Measurements from ENCODE around the gene DYNLL1.

- TF ChIP-seq CTCF (IDR thresholded peaks at IDR 0.05 in 2 of 3, conservative IDR thresholded peaks at IDR 0.05 in 1 of 3; ENCODE audit: borderline replicate concordance in 1 of 3, insufficient read depth in 1 of 3, low read depth in 2 of 3, low read length in 2 of 3) (no peak), SP1 (IDR thresholded peaks at IDR 0.05; ENCODE audit: low read depth) (no peak), TCF7L2 (IDR thresholded peaks at IDR 0.05; ENCODE audit: borderline replicate concordance, extremely low read depth, insufficient read depth, insufficient read length) (no peak), POLR2A (IDR thresholded peaks at IDR 0.05; ENCODE audit: borderline replicate concordance, extremely low read depth, insufficient read depth, insufficient read length) (no peak)
- TF ChIP-seq, protein P1, sequence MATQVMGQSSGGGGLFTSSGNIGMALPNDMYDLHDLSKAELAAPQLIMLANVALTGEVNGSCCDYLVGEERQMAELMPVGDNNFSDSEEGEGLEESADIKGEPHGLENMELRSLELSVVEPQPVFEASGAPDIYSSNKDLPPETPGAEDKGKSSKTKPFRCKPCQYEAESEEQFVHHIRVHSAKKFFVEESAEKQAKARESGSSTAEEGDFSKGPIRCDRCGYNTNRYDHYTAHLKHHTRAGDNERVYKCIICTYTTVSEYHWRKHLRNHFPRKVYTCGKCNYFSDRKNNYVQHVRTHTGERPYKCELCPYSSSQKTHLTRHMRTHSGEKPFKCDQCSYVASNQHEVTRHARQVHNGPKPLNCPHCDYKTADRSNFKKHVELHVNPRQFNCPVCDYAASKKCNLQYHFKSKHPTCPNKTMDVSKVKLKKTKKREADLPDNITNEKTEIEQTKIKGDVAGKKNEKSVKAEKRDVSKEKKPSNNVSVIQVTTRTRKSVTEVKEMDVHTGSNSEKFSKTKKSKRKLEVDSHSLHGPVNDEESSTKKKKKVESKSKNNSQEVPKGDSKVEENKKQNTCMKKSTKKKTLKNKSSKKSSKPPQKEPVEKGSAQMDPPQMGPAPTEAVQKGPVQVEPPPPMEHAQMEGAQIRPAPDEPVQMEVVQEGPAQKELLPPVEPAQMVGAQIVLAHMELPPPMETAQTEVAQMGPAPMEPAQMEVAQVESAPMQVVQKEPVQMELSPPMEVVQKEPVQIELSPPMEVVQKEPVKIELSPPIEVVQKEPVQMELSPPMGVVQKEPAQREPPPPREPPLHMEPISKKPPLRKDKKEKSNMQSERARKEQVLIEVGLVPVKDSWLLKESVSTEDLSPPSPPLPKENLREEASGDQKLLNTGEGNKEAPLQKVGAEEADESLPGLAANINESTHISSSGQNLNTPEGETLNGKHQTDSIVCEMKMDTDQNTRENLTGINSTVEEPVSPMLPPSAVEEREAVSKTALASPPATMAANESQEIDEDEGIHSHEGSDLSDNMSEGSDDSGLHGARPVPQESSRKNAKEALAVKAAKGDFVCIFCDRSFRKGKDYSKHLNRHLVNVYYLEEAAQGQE (IDR thresholded peaks at IDR 0.05; ENCODE audit: low read depth): no peak
Observed at GRCh38 chr12:120490325-120490724, 5.6 kb upstream of the DYNLL1 start.
